OCI-LY1 (cell line): ENCODE results near the gene PTPRJ.

Source experiments
- EZH2 ChIP-seq: fragments of 200-600 bp; sonication (generic), shearing (Covaris generic); IDR thresholded peaks from 2 replicates; pipeline ENCODE4 v1.8.0; 2017; ENCODE audit warnings: borderline replicate concordance, mixed run types, mild to moderate bottlenecking, antibody characterized with exemption, low read length, moderate library complexity, mixed read lengths
- TF ChIP-seq, protein P1 (sequence below): fragments of 200-600 bp; sonication (generic), shearing (Covaris generic); IDR thresholded peaks from 2 replicates; pipeline ENCODE4 v1.5.1; 2017; ENCODE audit warnings: mild to moderate bottlenecking, antibody characterized with exemption, low read length, moderate library complexity, mixed read lengths

DNA sequence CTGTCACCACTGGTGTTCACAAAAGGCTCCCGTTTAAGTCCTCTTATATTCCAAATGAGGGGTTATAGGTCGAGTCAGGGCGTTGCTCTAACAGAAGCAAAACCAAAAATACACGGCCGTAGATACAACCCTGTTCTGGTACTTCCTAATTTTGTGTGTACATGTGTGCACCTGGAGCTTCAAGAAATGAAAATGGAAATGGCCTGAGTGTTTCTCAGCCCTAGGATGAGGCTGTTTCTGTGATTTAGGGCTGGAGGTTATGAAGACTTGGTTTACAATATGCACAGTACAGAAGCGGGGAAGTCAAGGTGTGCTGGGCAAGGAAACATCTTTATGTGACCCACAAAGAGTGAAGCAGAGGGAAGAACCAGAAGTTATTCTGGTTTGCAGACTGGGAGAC, 125.8 kb downstream of the PTPRJ start:
- TF ChIP-seq, protein P1, sequence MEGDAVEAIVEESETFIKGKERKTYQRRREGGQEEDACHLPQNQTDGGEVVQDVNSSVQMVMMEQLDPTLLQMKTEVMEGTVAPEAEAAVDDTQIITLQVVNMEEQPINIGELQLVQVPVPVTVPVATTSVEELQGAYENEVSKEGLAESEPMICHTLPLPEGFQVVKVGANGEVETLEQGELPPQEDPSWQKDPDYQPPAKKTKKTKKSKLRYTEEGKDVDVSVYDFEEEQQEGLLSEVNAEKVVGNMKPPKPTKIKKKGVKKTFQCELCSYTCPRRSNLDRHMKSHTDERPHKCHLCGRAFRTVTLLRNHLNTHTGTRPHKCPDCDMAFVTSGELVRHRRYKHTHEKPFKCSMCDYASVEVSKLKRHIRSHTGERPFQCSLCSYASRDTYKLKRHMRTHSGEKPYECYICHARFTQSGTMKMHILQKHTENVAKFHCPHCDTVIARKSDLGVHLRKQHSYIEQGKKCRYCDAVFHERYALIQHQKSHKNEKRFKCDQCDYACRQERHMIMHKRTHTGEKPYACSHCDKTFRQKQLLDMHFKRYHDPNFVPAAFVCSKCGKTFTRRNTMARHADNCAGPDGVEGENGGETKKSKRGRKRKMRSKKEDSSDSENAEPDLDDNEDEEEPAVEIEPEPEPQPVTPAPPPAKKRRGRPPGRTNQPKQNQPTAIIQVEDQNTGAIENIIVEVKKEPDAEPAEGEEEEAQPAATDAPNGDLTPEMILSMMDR = no peak
- no peak for TF ChIP-seq EZH2
